ENCODE results near the gene TOR1A.
A peak's percentile ranks its signal among the peaks of the same experiment; 100 is the strongest.

Gene TOR1A

GRCh38 chr9:129823935-129824601 is at the start of gene TOR1A:
TOR1A (minus strand) TSS chr9:129824136; CDS start chr9:129824085, 51 bp downstream.
- DNase-seq (ENCODE audit: low read depth in 2 of 2): peak; percentile 83 to 92

GRCh38 chr9:129871046-129871445 is 47.1 kb upstream of the TOR1A start:
- DNase-seq (ENCODE audit: low read depth in 2 of 2): no peak

- DNase-seq (ENCODE audit: low read depth in 2 of 2): no peak
Observed at GRCh38 chr9:129869585-129870501, 45.9 kb upstream of the TOR1A start.

- peak; percentile 72 to 73 for DNase-seq (ENCODE audit: low read depth in 2 of 2)
Observed at GRCh38 chr9:129868872-129869486, 45.0 kb upstream of the TOR1A start.

GRCh38 chr9:129868023-129868871 is 44.3 kb upstream of the TOR1A start:
- no peak for DNase-seq (ENCODE audit: low read depth in 2 of 2)

GRCh38 chr9:129867136-129868022 is 43.4 kb upstream of the TOR1A start:
- no peak for DNase-seq (ENCODE audit: low read depth in 2 of 2)

GRCh38 chr9:129866394-129867135 is 42.6 kb upstream of the TOR1A start:
- no peak for DNase-seq (ENCODE audit: low read depth in 2 of 2)

GRCh38 chr9:129865668-129866320 is 41.9 kb upstream of the TOR1A start:
- no peak for DNase-seq (ENCODE audit: low read depth in 2 of 2)

- DNase-seq (ENCODE audit: low read depth in 2 of 2): no peak
Observed at GRCh38 chr9:129864991-129865647, 41.2 kb upstream of the TOR1A start.

GRCh38 chr9:129863059-129863690 is 39.2 kb upstream of the TOR1A start:
- DNase-seq (ENCODE audit: low read depth in 2 of 2): peak in 1 of 2 experiments; percentile 57

GRCh38 chr9:129861447-129861827 is 37.5 kb upstream of the TOR1A start:
- no peak for DNase-seq (ENCODE audit: low read depth in 2 of 2)

GRCh38 chr9:129860653-129861446 is 36.9 kb upstream of the TOR1A start:
- no peak for DNase-seq (ENCODE audit: low read depth in 2 of 2)

- DNase-seq (ENCODE audit: low read depth in 2 of 2): no peak
Observed at GRCh38 chr9:129858167-129858962, 34.4 kb upstream of the TOR1A start.

GRCh38 chr9:129857207-129857606 is 33.3 kb upstream of the TOR1A start:
- DNase-seq (ENCODE audit: low read depth in 2 of 2): no peak

GRCh38 chr9:129854588-129855110 is 30.7 kb upstream of the TOR1A start:
- no peak for DNase-seq (ENCODE audit: low read depth in 2 of 2)

GRCh38 chr9:129853614-129854013 is 29.7 kb upstream of the TOR1A start:
- no peak for DNase-seq (ENCODE audit: low read depth in 2 of 2)

All from stimulated activated CD4-positive, alpha-beta T cell treated with anti-CD3 and anti-CD28 coated beads, Interleukin-12 subunit alpha, Interleukin-12 subunit beta, amount 100 ng/mL, for 24 hours (primary cell).